HEK293T (cell line): ENCODE data around the gene HSD11B1.

Experiments used
- CTBP1 ChIP-seq: fragments of 450-650 bp; IDR thresholded peaks from 2 replicates; pipeline ENCODE4 v1.6.1; 2016; ENCODE audit warnings: borderline replicate concordance
- FOXA1 ChIP-seq: fragments of 450-650 bp; IDR thresholded peaks from 2 replicates; pipeline ENCODE4 v1.6.1; 2016; ENCODE audit warnings: mild to moderate bottlenecking
- FOXK2 ChIP-seq: fragments of 450-650 bp; IDR thresholded peaks from 2 replicates; pipeline ENCODE4 v1.6.1; 2016; ENCODE audit warnings: mild to moderate bottlenecking
- FOXM1 ChIP-seq: fragments of 450-650 bp; IDR thresholded peaks from 2 replicates; pipeline ENCODE4 v1.6.1; 2017; ENCODE audit warnings: mild to moderate bottlenecking, borderline replicate concordance
- HDGF ChIP-seq: fragments of 450-650 bp; IDR thresholded peaks from 2 replicates; pipeline ENCODE4 v1.6.1; 2017; ENCODE audit warnings: antibody characterized with exemption, borderline replicate concordance
- SP1 ChIP-seq: fragments of 450-650 bp; IDR thresholded peaks from 2 replicates; pipeline ENCODE4 v1.6.1; 2017
- SUZ12 ChIP-seq: fragments of 450-650 bp; IDR thresholded peaks from 2 replicates; pipeline ENCODE4 v1.6.1; 2016; ENCODE audit warnings: mild to moderate bottlenecking
- TARDBP ChIP-seq: fragments of 450-650 bp; IDR thresholded peaks from 2 replicates; pipeline ENCODE4 v1.6.1; 2016
- ZNF384 ChIP-seq: fragments of 450-650 bp; IDR thresholded peaks from 2 replicates; pipeline ENCODE4 v1.6.1; 2016
- TF ChIP-seq, protein P1 (sequence below): fragments of 450-650 bp; IDR thresholded peaks from 2 replicates; pipeline ENCODE4 v1.6.1; 2016

DNA sequence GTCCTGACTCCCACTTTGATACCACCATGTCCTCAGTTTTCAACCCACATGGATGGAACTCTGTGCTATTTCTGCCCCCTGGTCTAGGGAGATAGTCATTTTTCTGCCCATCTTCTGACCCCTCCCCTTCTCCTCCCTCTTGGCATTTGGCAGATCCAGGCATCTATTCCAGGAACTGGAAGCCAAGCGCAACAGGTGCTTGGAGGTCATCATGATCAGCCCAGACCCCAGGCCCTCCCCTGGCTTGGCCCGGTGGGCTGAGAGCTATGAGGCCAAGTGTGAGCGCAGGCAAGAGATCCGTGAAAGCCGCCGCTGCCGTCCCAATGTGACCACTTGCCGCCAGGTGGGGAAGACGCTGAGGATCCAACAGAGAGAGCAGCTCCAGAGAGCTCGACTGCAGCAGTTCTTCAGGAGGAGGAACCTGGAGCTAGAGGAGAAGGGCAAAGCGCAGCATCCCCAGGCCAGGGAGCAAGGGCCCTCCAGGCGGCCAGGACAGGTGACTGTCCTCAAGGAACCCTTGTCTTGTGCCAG is 55.2 kb downstream of the HSD11B1 start:
- no peak for TF ChIP-seq FOXA1
- TF ChIP-seq, protein P1, sequence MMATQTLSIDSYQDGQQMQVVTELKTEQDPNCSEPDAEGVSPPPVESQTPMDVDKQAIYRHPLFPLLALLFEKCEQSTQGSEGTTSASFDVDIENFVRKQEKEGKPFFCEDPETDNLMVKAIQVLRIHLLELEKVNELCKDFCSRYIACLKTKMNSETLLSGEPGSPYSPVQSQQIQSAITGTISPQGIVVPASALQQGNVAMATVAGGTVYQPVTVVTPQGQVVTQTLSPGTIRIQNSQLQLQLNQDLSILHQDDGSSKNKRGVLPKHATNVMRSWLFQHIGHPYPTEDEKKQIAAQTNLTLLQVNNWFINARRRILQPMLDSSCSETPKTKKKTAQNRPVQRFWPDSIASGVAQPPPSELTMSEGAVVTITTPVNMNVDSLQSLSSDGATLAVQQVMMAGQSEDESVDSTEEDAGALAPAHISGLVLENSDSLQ = no peak
- no peak for TF ChIP-seq FOXK2
- no peak for TF ChIP-seq FOXM1
- TF ChIP-seq SP1 = no peak
- no peak for TF ChIP-seq ZNF384
- no peak for TF ChIP-seq HDGF
- no peak for TF ChIP-seq SUZ12
- no peak for TF ChIP-seq TARDBP
- TF ChIP-seq CTBP1 = no peak
